DMS153 (cell line): ENCODE data around the gene TAS2R39.
A peak's percentile ranks its signal among the peaks of the same experiment; 100 is the strongest.
"Not testable (repeated sequence)": the region's sequence is repeated elsewhere in the genome, so short reads cannot be mapped to it uniquely, and the experiment has no call there.

ENCODE experiments used
- DNase-seq: peaks from one replicate; lab custom pipeline; 2025; lab: John Stamatoyannopoulos, UW

The TAS2R39 gene

GRCh38 chr7:143183024-143183423 is at the start of gene TAS2R39:
Gene TAS2R39 (plus strand): TSS chr7:143183419. CDS start chr7:143183419, 0 bp downstream.
- DNase-seq = no peak

- no peak for DNase-seq
These were observed 36.1 kb upstream of the TAS2R39 start for GRCh38 chr7:143147070-143147469.

GRCh38 chr7:143148050-143148449 is 35.2 kb upstream of the TAS2R39 start:
- DNase-seq = no peak

- no peak for DNase-seq
These were observed 34.6 kb upstream of the TAS2R39 start for GRCh38 chr7:143148651-143149050.

GRCh38 chr7:143150696-143151095 is 32.5 kb upstream of the TAS2R39 start:
- DNase-seq = not testable (repeated sequence)

- not testable (repeated sequence) for DNase-seq
These were observed 24.6 kb upstream of the TAS2R39 start for GRCh38 chr7:143158617-143159016.

- no peak for DNase-seq
These were observed 11.5 kb upstream of the TAS2R39 start for GRCh38 chr7:143171697-143172096.

- DNase-seq = peak; percentile 19
These were observed 10.9 kb upstream of the TAS2R39 start for GRCh38 chr7:143172354-143172753.

GRCh38 chr7:143176128-143176527 is 7.1 kb upstream of the TAS2R39 start:
- DNase-seq = no peak

- no peak for DNase-seq
These were observed 5.7 kb upstream of the TAS2R39 start for GRCh38 chr7:143177374-143178119.

GRCh38 chr7:143180771-143181170 is 2.4 kb upstream of the TAS2R39 start:
- not testable (repeated sequence) for DNase-seq

- no peak for DNase-seq
These were observed 1.9 kb upstream of the TAS2R39 start for GRCh38 chr7:143181349-143181748.

- no peak for DNase-seq
These were observed 2.3 kb downstream of the TAS2R39 start for GRCh38 chr7:143185551-143185950.

GRCh38 chr7:143188994-143189393 is 5.8 kb downstream of the TAS2R39 start:
- no peak for DNase-seq

- no peak for DNase-seq
These were observed 10.7 kb downstream of the TAS2R39 start for GRCh38 chr7:143193880-143194279.

GRCh38 chr7:143199040-143199439 is 15.8 kb downstream of the TAS2R39 start:
- DNase-seq = no peak

GRCh38 chr7:143202161-143202560 is 18.9 kb downstream of the TAS2R39 start:
- no peak for DNase-seq

GRCh38 chr7:143203386-143203785 is 20.2 kb downstream of the TAS2R39 start:
- DNase-seq = no peak

GRCh38 chr7:143205560-143206293 is 22.5 kb downstream of the TAS2R39 start:
- DNase-seq = no peak

- DNase-seq = no peak
These were observed 27.3 kb downstream of the TAS2R39 start for GRCh38 chr7:143210541-143210940.

GRCh38 chr7:143213478-143213877 is 30.3 kb downstream of the TAS2R39 start:
- not testable (repeated sequence) for DNase-seq

GRCh38 chr7:143214789-143215679 is 31.8 kb downstream of the TAS2R39 start:
- DNase-seq = peak; percentile 56
